K562 (cell line): ENCODE data around the gene COQ10B. TPM values are rescaled to one million over a fixed set of nuclear protein-coding genes. Genes with fewer than 3 reads are reported as not detected.

Experiments
- AFF4 ChIP-seq: sonication (generic); formaldehyde crosslinking; IDR thresholded peaks from 2 replicates; pipeline ENCODE4 v1.8.0; 2023; ENCODE audit warnings: mild to moderate bottlenecking, missing genetic modification reagents
- ATF2 ChIP-seq: sonication (generic); formaldehyde crosslinking; IDR thresholded peaks from 2 replicates; pipeline ENCODE4 v1.8.1; 2022; ENCODE audit warnings: missing genetic modification reagents
- BRD4 ChIP-seq: fragments of 200-600 bp; sonication (generic); IDR thresholded peaks from 2 replicates; pipeline ENCODE4 v1.6.1; 2017; ENCODE audit warnings: inconsistent platforms
- ETS2 ChIP-seq: IDR thresholded peaks from 2 replicates; pipeline ENCODE4 v1.6.1; 2016; ENCODE audit warnings: borderline replicate concordance, missing genetic modification characterization, mild to moderate bottlenecking, moderate library complexity, missing compliant biosample characterization; ENCODE audit not compliant: poor library complexity, severe bottlenecking
- FOXA1 ChIP-seq: fragments of 450-650 bp; IDR thresholded peaks from 2 replicates; pipeline ENCODE4 v1.6.1; 2016; ENCODE audit warnings: mild to moderate bottlenecking, borderline replicate concordance
- FOXP4 ChIP-seq: sonication (generic); formaldehyde crosslinking; IDR thresholded peaks from 2 replicates; pipeline ENCODE4 v1.8.0; 2022; ENCODE audit warnings: mild to moderate bottlenecking, missing genetic modification reagents, borderline replicate concordance
- HDAC3 ChIP-seq: fragments of 450-650 bp; IDR thresholded peaks from 2 replicates; pipeline ENCODE4 v1.6.1; 2018; ENCODE audit warnings: borderline replicate concordance, mild to moderate bottlenecking, moderate library complexity; ENCODE audit not compliant: partially characterized antibody
- ILF3 ChIP-seq: fragments of 450-650 bp; IDR thresholded peaks from 2 replicates; pipeline ENCODE4 v1.6.1; 2018; ENCODE audit warnings: antibody characterized with exemption, mild to moderate bottlenecking, moderate library complexity, borderline replicate concordance
- MEF2A ChIP-seq: IDR thresholded peaks from 2 replicates; pipeline ENCODE4 v1.6.1; 2011; ENCODE audit warnings: low read depth, mild to moderate bottlenecking, low read length, moderate library complexity; ENCODE audit not compliant: control insufficient read depth
- NUFIP1 ChIP-seq: fragments of 450-650 bp; IDR thresholded peaks from 2 replicates; pipeline ENCODE4 v1.6.1; 2018; ENCODE audit not compliant: partially characterized antibody
- POLR3A ChIP-seq: IDR thresholded peaks from 2 replicates; pipeline ENCODE4 v1.6.1; 2011; ENCODE audit warnings: borderline replicate concordance, mild to moderate bottlenecking, moderate library complexity; ENCODE audit not compliant: insufficient read length, insufficient read depth; ENCODE audit errors: extremely low read depth
- RBM14 ChIP-seq: fragments of 200-400 bp; formaldehyde crosslinking; IDR thresholded peaks from 2 replicates; pipeline ENCODE4 v1.6.1; 2018; ENCODE audit warnings: low read depth, mild to moderate bottlenecking, low read length, moderate library complexity, borderline replicate concordance; ENCODE audit not compliant: insufficient read depth
- TAL1 ChIP-seq: fragments of 450-650 bp; IDR thresholded peaks from 2 replicates; pipeline ENCODE4 v1.6.1; 2016; ENCODE audit warnings: mild to moderate bottlenecking
- TCFL5 ChIP-seq: fragments of 250-450 bp; sonication (Bioruptor Pico); conservative IDR thresholded peaks from 2 replicates; pipeline ENCODE4 v1.6.1; 2021; ENCODE audit warnings: mild to moderate bottlenecking, moderate library complexity, matching md5 sums
- TEAD2 ChIP-seq: fragments of 450-650 bp; IDR thresholded peaks from 2 replicates; pipeline ENCODE4 v1.6.1; 2016; ENCODE audit warnings: missing genetic modification characterization, control low read depth, missing compliant biosample characterization
- TGIF2 ChIP-seq: sonication (generic); formaldehyde crosslinking; IDR thresholded peaks from 2 replicates; pipeline ENCODE4 v1.8.1; 2022; ENCODE audit warnings: mild to moderate bottlenecking, missing genetic modification reagents, moderate library complexity
- ZC3H8 ChIP-seq: fragments of 450-650 bp; IDR thresholded peaks from 2 replicates; pipeline ENCODE4 v1.6.1; 2017
- ZNF589 ChIP-seq: fragments of 200-800 bp; sonication (Bioruptor generic); IDR thresholded peaks from 2 replicates; pipeline ENCODE4 v1.6.1; 2016; ENCODE audit warnings: low read depth, missing genetic modification characterization, missing compliant biosample characterization
- polyA plus RNA-seq, 8 experiments: library from polyadenylated mRNA; depleted of rRNA in 4 of 8; stranded (reverse) in 5 of 8; unstranded in 3 of 8; fragments of >200 nt; fragmentation: Nextera tagmentation in 2 of 8; fragmentation: Illumina TruSeq in 1 of 8; extraction: Ambion mirVana in 2 of 8; extraction: Trizol in 1 of 8; gene quantifications; 2 replicates each; pipeline versions ENCODE4 v1.2.1 to v1.2.3, GENCODE V29; 2011 to 2014; ENCODE audit warnings: inconsistent platforms in 1 of 8, missing spikeins in 1 of 8
- total RNA-seq, 7 experiments: library from RNA; depleted of rRNA in 6 of 7; stranded (reverse); fragments of >200 nt in 6 of 7; fragmentation: Illumina TruSeq in 2 of 7; extraction: Trizol in 2 of 7; gene quantifications; 2 replicates each; pipeline versions ENCODE4 v1.2.1 to v1.2.3, GENCODE V29; 2011 to 2021; ENCODE audit warnings: low replicate concordance in 1 of 7
- TF ChIP-seq, protein P1 (sequence below): sonication (generic); formaldehyde crosslinking; IDR thresholded peaks from 2 replicates; pipeline ENCODE4 v1.9.0; 2022; ENCODE audit warnings: mild to moderate bottlenecking, missing genetic modification reagents

Gene COQ10B
- total and polyA plus RNA-seq, 9 of the 15 experiments (the other 6 are each of a cell fraction or from before 2014, with no cell fraction given): 3.1 to 13.1 (median 7.7) TPM

- no peak for TF ChIP-seq TCFL5 (CRISPR knock-in tag)
- TF ChIP-seq ZC3H8: no peak
- TF ChIP-seq FOXA1: no peak
- TF ChIP-seq ETS2 (tag): no peak
- TF ChIP-seq BRD4: peak; percentile 73; the same call in 1 of the 2 replicates
- no peak for TF ChIP-seq RBM14
- no peak for TF ChIP-seq POLR3A
- TF ChIP-seq TGIF2 (CRISPR knock-in tag): no peak
- TF ChIP-seq ZNF589 (CRISPR knock-in tag): no peak
- no peak for TF ChIP-seq TAL1
- TF ChIP-seq ILF3: no peak
- TF ChIP-seq, protein P1, sequence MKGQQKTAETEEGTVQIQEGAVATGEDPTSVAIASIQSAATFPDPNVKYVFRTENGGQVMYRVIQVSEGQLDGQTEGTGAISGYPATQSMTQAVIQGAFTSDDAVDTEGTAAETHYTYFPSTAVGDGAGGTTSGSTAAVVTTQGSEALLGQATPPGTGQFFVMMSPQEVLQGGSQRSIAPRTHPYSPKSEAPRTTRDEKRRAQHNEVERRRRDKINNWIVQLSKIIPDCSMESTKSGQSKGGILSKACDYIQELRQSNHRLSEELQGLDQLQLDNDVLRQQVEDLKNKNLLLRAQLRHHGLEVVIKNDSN (CRISPR knock-in tag): peak; percentile 97
- TF ChIP-seq HDAC3: no peak
- no peak for TF ChIP-seq MEF2A
- TF ChIP-seq AFF4 (CRISPR knock-in tag): peak; percentile 67
- TF ChIP-seq ATF2 (CRISPR knock-in tag): no peak
- no peak for TF ChIP-seq TEAD2 (tag)
- TF ChIP-seq FOXP4 (CRISPR knock-in tag): no peak
- TF ChIP-seq NUFIP1: no peak
These were observed 18.5 kb upstream of the COQ10B start, which contains the start of gene SF3B1 (continued) for GRCh38 chr2:197434541-197435513.
